ENCODE measurements around the gene ZC3H12C.

The ZC3H12C gene
- total RNA-seq = 0.17 to 0.96 (median 0.58) reads per million in 3 donors

GRCh38 chr11:110092515-110093406 lies at the start of gene ZC3H12C:
Gene ZC3H12C, plus strand, starts transcription at chr11:110093392. Its CDS starts 20 bp downstream, at chr11:110093412.
- Histone ChIP-seq H3K27me3 (replicated peaks; ENCODE audit: control insufficient read depth, insufficient read depth, low read length, poor library complexity, severe bottlenecking) (peaks cover 10% of the 10 kb centered on the region), H3K27ac (ENCODE audit: insufficient read depth, low read length, poor library complexity, severe bottlenecking) (no peak within 1 kb of the TSS), H3K4me1 (ENCODE audit: control insufficient read depth, insufficient read depth, low read length, poor library complexity, severe bottlenecking) (no peaks in the 10 kb centered on the region), H3K9me3 (ENCODE audit: control insufficient read depth, low read length) (no peaks in the 10 kb centered on the region), H3K4me3 (ENCODE audit: insufficient read depth, low read depth, low read length, poor library complexity, severe bottlenecking) (peak within 1 kb of the TSS; percentile 22), H3K36me3 (ENCODE audit: control insufficient read depth, insufficient read depth, low read length) (no peaks in the 10 kb centered on the region)
- DNase-seq = no peak

GRCh38 chr11:110044226-110044968 lies 48.8 kb upstream of the ZC3H12C start:
- no peaks in the 10 kb centered on the region for H3K9me3 ChIP-seq (ENCODE audit: control insufficient read depth, low read length)
- no peaks in the 10 kb centered on the region for H3K36me3 ChIP-seq (ENCODE audit: control insufficient read depth, insufficient read depth, low read length)
- H3K4me1 ChIP-seq (ENCODE audit: control insufficient read depth, insufficient read depth, low read length, poor library complexity, severe bottlenecking) = no peaks in the 10 kb centered on the region
- no peak for DNase-seq
- no peaks in the 10 kb centered on the region for H3K27me3 ChIP-seq (replicated peaks; ENCODE audit: control insufficient read depth, insufficient read depth, low read length, poor library complexity, severe bottlenecking)
- H3K27ac ChIP-seq (ENCODE audit: insufficient read depth, low read length, poor library complexity, severe bottlenecking) = no peak overlapping the region
- no peak overlapping the region for H3K4me3 ChIP-seq (ENCODE audit: insufficient read depth, low read depth, low read length, poor library complexity, severe bottlenecking)

- Histone ChIP-seq H3K4me1 (ENCODE audit: control insufficient read depth, insufficient read depth, low read length, poor library complexity, severe bottlenecking) (no peaks in the 10 kb centered on the region), H3K9me3 (ENCODE audit: control insufficient read depth, low read length) (no peaks in the 10 kb centered on the region), H3K27me3 (replicated peaks; ENCODE audit: control insufficient read depth, insufficient read depth, low read length, poor library complexity, severe bottlenecking) (no peaks in the 10 kb centered on the region), H3K27ac (ENCODE audit: insufficient read depth, low read length, poor library complexity, severe bottlenecking) (no peak overlapping the region), H3K4me3 (ENCODE audit: insufficient read depth, low read depth, low read length, poor library complexity, severe bottlenecking) (no peak overlapping the region), H3K36me3 (ENCODE audit: control insufficient read depth, insufficient read depth, low read length) (no peaks in the 10 kb centered on the region)
- no peak for DNase-seq
These were observed 46.3 kb upstream of the ZC3H12C start for GRCh38 chr11:110046775-110047380.

- no peaks in the 10 kb centered on the region for H3K27me3 ChIP-seq (replicated peaks; ENCODE audit: control insufficient read depth, insufficient read depth, low read length, poor library complexity, severe bottlenecking)
- no peaks in the 10 kb centered on the region for H3K9me3 ChIP-seq (ENCODE audit: control insufficient read depth, low read length)
- no peaks in the 10 kb centered on the region for H3K36me3 ChIP-seq (ENCODE audit: control insufficient read depth, insufficient read depth, low read length)
- no peak overlapping the region for H3K27ac ChIP-seq (ENCODE audit: insufficient read depth, low read length, poor library complexity, severe bottlenecking)
- DNase-seq = no peak
- no peak overlapping the region for H3K4me3 ChIP-seq (ENCODE audit: insufficient read depth, low read depth, low read length, poor library complexity, severe bottlenecking)
- H3K4me1 ChIP-seq (ENCODE audit: control insufficient read depth, insufficient read depth, low read length, poor library complexity, severe bottlenecking) = no peaks in the 10 kb centered on the region
These were observed 43.5 kb upstream of the ZC3H12C start for GRCh38 chr11:110049501-110050200.

DNA sequence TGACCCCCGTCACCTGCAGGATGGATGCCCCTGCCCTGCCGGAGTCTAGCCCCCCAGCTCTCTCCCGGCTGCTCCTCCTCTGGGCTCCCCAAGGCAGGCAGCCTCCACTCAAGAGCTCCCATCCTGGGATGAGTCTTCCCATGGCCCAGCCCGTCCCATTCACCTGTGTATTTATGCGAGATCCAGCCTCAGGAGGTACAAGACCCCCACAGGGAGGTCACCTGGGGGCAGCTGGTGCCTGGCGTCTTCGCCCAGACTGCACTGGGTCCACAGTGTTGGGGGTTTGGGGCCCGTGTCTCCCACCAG lies 43.0 kb upstream of the ZC3H12C start:
- no peaks in the 10 kb centered on the region for H3K27me3 ChIP-seq (replicated peaks; ENCODE audit: control insufficient read depth, insufficient read depth, low read length, poor library complexity, severe bottlenecking)
- H3K27ac ChIP-seq (ENCODE audit: insufficient read depth, low read length, poor library complexity, severe bottlenecking) = no peak overlapping the region
- H3K36me3 ChIP-seq (ENCODE audit: control insufficient read depth, insufficient read depth, low read length) = no peaks in the 10 kb centered on the region
- H3K4me1 ChIP-seq (ENCODE audit: control insufficient read depth, insufficient read depth, low read length, poor library complexity, severe bottlenecking) = no peaks in the 10 kb centered on the region
- DNase-seq = no peak
- H3K9me3 ChIP-seq (ENCODE audit: control insufficient read depth, low read length) = no peaks in the 10 kb centered on the region
- H3K4me3 ChIP-seq (ENCODE audit: insufficient read depth, low read depth, low read length, poor library complexity, severe bottlenecking) = no peak overlapping the region

DNA sequence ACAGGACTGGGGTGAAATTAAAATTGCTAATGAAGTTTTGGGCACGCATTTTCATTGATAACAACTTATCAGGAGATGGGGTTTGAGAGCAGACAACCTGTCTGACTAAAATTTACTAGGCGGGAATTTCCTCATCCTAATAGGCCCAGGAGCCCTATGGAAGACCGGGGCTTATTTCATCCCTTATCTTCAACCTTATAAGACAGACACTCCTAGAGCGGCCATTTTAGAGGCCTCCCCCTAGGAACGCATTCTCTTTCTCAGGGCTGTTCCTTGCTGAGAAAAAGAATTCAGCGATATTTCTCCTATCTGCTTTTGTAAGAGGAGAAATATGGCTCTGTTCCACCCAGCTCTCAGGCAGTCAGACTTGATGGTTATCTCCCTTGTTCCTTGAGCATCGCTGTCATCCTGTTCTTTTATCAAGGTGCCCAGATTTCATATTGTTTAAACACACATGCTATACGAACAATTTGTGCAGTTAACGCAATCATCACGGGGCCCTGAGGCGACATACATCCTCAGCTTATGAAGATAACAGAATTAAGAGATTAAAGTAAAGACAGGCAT lies 39.3 kb upstream of the ZC3H12C start:
- no peaks in the 10 kb centered on the region for H3K36me3 ChIP-seq (ENCODE audit: control insufficient read depth, insufficient read depth, low read length)
- H3K27ac ChIP-seq (ENCODE audit: insufficient read depth, low read length, poor library complexity, severe bottlenecking) = no peak overlapping the region
- H3K9me3 ChIP-seq (ENCODE audit: control insufficient read depth, low read length) = no peaks in the 10 kb centered on the region
- H3K27me3 ChIP-seq (replicated peaks; ENCODE audit: control insufficient read depth, insufficient read depth, low read length, poor library complexity, severe bottlenecking) = no peaks in the 10 kb centered on the region
- no peak for DNase-seq
- no peaks in the 10 kb centered on the region for H3K4me1 ChIP-seq (ENCODE audit: control insufficient read depth, insufficient read depth, low read length, poor library complexity, severe bottlenecking)
- H3K4me3 ChIP-seq (ENCODE audit: insufficient read depth, low read depth, low read length, poor library complexity, severe bottlenecking) = no peak overlapping the region

DNA sequence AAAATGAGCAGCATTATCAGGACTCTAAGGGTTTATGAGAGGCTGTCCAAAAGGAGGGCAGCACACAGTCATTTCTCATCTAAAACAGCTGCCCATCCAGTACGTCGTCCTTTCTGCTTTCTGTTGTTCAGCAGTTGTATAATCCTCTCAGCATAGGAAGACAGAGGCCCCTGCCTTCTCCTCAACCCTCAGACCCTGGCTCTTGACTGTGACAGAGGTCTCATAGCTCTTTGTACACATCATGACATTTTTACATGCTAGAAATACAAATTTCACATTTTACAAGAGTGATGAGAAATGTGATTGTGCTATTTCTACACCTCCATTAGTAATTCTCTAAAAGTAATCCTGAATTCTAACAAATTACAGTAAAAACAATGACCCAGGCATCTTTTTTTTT lies 36.2 kb upstream of the ZC3H12C start:
- H3K4me1 ChIP-seq (ENCODE audit: control insufficient read depth, insufficient read depth, low read length, poor library complexity, severe bottlenecking) = no peaks in the 10 kb centered on the region
- DNase-seq = no peak
- no peaks in the 10 kb centered on the region for H3K36me3 ChIP-seq (ENCODE audit: control insufficient read depth, insufficient read depth, low read length)
- no peak overlapping the region for H3K4me3 ChIP-seq (ENCODE audit: insufficient read depth, low read depth, low read length, poor library complexity, severe bottlenecking)
- H3K27ac ChIP-seq (ENCODE audit: insufficient read depth, low read length, poor library complexity, severe bottlenecking) = no peak overlapping the region
- no peaks in the 10 kb centered on the region for H3K27me3 ChIP-seq (replicated peaks; ENCODE audit: control insufficient read depth, insufficient read depth, low read length, poor library complexity, severe bottlenecking)
- no peaks in the 10 kb centered on the region for H3K9me3 ChIP-seq (ENCODE audit: control insufficient read depth, low read length)

DNA sequence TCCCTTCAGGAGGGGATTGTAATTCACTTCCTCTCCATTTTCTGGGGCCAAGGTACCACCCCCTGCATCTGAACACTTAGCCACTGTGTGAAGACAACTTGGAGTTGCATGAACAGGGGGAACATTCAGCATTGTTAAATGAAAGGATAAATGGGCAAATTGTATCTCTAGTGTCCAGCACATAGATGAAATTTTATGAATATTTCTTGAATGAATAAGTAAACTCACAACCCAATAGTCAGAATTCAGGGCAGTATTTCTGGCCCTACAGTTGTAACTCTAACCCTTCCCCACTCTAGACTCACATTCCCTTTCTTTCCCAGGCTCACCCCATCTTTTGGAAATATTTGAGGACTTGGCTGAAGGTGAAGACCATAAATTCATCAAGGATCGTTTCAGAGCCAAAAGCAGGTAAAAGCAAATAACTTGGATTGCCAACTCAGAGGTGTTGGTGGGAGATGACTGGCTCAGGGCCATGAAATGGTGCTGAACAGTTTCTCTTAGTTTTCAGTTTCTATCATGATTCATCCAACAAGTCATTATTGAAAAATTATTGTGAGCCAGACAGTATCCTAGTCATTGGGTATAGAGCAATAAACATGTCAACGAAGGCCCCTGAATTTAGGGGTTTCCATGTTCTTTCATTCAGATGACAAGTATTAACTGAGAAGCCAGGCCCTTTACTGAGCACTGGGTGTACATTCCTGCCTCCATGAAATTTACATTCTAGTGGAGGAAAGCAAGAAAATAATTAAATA lies 33.3 kb upstream of the ZC3H12C start:
- H3K4me3 ChIP-seq (ENCODE audit: insufficient read depth, low read depth, low read length, poor library complexity, severe bottlenecking) = no peak overlapping the region
- no peaks in the 10 kb centered on the region for H3K9me3 ChIP-seq (ENCODE audit: control insufficient read depth, low read length)
- H3K27ac ChIP-seq (ENCODE audit: insufficient read depth, low read length, poor library complexity, severe bottlenecking) = no peak overlapping the region
- H3K27me3 ChIP-seq (replicated peaks; ENCODE audit: control insufficient read depth, insufficient read depth, low read length, poor library complexity, severe bottlenecking) = no peaks in the 10 kb centered on the region
- H3K4me1 ChIP-seq (ENCODE audit: control insufficient read depth, insufficient read depth, low read length, poor library complexity, severe bottlenecking) = no peaks in the 10 kb centered on the region
- DNase-seq = no peak
- no peaks in the 10 kb centered on the region for H3K36me3 ChIP-seq (ENCODE audit: control insufficient read depth, insufficient read depth, low read length)

- no peak overlapping the region for H3K27ac ChIP-seq (ENCODE audit: insufficient read depth, low read length, poor library complexity, severe bottlenecking)
- H3K36me3 ChIP-seq (ENCODE audit: control insufficient read depth, insufficient read depth, low read length) = no peaks in the 10 kb centered on the region
- H3K4me1 ChIP-seq (ENCODE audit: control insufficient read depth, insufficient read depth, low read length, poor library complexity, severe bottlenecking) = no peaks in the 10 kb centered on the region
- H3K9me3 ChIP-seq (ENCODE audit: control insufficient read depth, low read length) = no peaks in the 10 kb centered on the region
- H3K27me3 ChIP-seq (replicated peaks; ENCODE audit: control insufficient read depth, insufficient read depth, low read length, poor library complexity, severe bottlenecking) = no peaks in the 10 kb centered on the region
- no peak for DNase-seq
- no peak overlapping the region for H3K4me3 ChIP-seq (ENCODE audit: insufficient read depth, low read depth, low read length, poor library complexity, severe bottlenecking)
These were observed 31.9 kb upstream of the ZC3H12C start for GRCh38 chr11:110061296-110061695.

All from effector memory CD4-positive, alpha-beta T cell (primary cell).